NCI-H1048 (cell line): ENCODE data around the gene CES5A.
"Not testable (repeated sequence)": the region's sequence is repeated elsewhere in the genome, so short reads cannot be mapped to it uniquely, and the experiment has no call there.

ENCODE experiments used
- DNase-seq: peaks from one replicate; lab custom pipeline; 2025; lab: John Stamatoyannopoulos, UW

Gene CES5A, protein sequence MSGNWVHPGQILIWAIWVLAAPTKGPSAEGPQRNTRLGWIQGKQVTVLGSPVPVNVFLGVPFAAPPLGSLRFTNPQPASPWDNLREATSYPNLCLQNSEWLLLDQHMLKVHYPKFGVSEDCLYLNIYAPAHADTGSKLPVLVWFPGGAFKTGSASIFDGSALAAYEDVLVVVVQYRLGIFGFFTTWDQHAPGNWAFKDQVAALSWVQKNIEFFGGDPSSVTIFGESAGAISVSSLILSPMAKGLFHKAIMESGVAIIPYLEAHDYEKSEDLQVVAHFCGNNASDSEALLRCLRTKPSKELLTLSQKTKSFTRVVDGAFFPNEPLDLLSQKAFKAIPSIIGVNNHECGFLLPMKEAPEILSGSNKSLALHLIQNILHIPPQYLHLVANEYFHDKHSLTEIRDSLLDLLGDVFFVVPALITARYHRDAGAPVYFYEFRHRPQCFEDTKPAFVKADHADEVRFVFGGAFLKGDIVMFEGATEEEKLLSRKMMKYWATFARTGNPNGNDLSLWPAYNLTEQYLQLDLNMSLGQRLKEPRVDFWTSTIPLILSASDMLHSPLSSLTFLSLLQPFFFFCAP

GRCh38 chr16:55875273-55875672 is at the start of gene CES5A:
CES5A (minus strand) TSS chr16:55875373; CDS start chr16:55875221, 152 bp downstream.
- DNase-seq: no peak

GRCh38 chr16:55922662-55923061 is 47.5 kb upstream of the CES5A start:
- DNase-seq: no peak

DNA sequence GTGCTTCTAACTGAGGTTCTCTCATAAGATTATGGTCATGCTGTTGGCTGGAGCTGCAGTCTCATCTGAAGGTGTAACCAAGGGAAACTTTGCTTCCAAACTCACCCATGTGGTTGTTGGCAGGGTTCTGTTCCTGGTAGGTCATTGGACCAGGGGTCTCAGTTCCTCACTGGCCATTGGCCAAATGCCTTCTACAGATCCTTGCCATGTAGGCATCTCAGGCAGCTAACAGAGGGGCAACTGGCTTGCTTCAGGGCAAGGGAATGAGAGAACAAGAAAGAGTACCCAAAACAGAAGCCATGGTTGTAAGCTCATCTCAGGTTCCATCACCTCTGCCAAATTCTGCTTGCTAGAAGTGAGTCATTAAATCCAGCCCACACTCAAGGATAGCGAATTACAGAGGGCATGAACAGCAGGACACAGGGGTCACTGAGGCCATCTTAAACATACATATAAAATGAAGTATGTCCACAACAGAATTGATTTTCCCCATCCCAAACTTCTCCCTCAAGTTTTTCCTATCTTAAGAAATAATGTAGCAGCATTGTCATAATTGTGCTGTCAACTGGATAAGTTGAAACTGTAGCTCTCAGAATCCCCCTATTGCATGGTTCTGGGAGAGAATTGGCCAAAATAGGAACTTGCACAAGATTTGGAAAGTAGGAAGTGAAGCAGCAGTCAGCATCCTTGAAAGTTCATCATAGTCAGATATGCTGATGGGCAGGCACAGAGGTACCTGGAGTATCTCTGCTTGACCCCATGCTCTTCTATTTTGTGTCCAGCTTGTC is 42.4 kb upstream of the CES5A start:
- no peak for DNase-seq

DNA sequence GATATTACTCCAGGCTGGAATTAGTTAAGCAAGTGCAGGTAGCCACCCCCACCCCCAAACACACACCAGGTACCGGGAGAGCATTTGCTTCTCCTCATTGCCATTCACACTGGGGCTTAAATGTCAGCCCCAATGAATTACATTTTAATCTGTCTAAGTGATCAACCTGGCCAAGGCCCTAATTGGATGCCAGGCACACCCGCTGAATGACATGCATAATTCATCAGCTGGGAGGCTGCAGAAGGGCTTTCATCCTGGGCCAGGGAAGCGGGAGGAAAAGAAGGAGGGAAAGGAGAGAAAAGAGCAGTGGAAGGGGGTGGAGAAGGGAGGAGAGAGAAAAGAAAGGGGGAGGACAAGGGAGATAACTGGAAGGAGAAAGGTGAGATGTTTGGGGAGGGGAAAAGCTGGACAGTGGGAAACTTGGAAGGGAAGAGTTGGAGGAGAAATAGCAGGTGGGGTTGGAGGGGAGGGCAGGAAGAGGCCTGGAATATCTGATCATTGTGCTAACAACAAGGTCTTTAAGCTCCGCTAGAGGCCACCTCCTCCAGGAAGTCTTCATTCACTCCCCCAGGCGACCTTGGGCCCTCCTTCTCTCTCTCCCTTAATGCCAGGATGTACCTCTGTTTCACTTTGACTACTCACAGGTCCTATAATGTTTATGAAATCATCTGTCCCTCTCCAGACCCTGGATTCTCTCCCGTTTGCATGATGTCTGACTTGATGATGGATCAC is 40.1 kb upstream of the CES5A start:
- DNase-seq: no peak

DNA sequence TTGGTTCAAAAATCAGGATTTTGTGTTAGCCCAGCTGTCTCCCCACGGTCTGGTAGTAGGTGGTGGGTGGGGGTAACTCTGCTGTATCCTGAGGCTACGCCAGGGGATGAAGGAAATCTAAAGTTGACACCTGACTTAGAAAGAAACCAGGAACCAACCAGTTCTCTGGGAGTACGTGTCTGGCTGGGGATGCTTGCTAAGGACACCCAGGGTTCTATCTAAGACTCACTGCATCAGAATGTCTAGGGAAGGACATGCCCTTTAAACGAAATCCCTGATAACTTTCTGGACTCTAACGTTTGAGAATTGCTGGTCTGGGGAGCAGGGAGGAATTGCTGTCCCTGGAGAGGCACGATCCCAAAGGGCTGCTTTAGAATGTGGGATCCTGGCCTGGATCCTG is 39.2 kb upstream of the CES5A start:
- DNase-seq: no peak

DNA sequence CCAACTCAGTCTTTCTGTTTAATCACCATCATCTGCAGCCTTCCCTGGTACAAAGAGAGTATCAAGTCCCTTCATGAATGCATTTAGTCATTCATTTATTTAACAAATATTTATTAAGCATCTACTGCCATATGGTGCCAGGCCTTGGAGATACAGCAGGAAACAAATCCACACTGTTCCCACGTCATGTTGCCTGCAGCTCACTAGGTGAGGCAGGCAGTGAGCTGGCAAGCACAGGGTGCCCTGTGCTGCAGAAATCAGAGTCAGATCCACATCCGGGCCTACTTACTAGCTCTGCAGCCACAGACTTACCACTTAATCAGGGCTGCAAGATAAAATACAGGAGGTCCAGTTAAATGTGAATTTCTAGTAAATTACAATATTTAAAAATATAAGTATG is 38.5 kb upstream of the CES5A start:
- no peak for DNase-seq

GRCh38 chr16:55913121-55913520 is 37.9 kb upstream of the CES5A start:
- not testable (repeated sequence) for DNase-seq

DNA sequence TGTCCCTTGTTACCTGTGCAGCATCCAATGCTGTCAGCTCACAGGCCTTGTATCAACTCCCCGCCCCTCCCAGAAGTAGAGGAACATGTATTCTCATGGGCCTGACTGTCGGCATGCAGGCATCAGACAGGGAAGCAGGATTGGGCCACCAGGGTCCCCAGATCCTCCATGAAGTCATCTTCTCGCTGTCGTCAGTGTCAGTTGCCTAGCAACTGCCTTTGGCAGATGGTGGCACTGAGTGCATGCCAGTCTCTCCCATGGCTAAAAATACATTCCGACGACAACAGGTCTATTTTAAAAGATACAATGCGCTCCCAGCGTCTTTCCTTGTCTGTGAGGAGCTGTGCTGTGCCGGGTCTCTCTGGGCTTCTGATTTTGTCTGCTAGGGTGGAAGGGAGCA is 36.8 kb upstream of the CES5A start:
- DNase-seq: no peak

GRCh38 chr16:55911616-55912015 is 36.4 kb upstream of the CES5A start:
- no peak for DNase-seq

GRCh38 chr16:55909876-55910275 is 34.7 kb upstream of the CES5A start:
- DNase-seq: no peak

DNA sequence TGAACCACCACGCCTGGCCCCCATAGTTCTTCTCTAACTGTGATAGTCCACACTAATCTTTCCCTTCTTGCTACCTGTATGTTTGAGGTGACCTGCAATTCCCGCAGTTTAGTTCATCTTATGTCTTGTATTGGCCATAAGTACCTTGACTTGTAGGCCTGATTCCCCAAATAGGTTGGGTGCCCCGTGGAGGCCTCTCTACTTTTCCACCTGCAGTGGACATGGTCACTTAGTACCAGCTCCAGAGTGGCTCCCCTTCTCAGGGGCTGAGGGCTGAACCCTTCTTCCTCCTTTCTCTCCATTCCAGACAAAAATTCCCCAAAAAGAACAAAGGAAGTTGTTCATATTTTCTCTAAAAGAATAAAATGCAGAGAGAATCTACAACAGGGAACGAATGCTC is 33.5 kb upstream of the CES5A start:
- DNase-seq: no peak

DNA sequence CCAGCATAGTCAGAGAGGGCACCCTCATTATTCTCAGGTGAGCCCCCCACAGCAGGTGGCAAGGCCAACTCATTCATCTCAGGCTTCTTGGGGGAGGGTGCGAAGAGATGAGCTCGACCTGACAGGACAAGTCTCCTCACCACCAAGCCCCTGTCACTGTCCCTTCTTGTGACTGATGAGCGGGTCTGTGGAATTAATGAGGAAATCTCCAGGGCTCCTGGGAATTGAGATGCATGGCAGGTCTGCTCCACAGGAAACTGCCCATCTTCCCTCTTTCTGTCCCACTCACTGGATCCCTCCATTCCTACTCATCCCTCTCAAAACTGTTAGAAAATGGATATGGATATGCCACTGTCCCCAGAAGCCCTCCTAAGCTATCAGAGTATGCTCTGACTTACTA is 32.5 kb upstream of the CES5A start:
- no peak for DNase-seq

DNA sequence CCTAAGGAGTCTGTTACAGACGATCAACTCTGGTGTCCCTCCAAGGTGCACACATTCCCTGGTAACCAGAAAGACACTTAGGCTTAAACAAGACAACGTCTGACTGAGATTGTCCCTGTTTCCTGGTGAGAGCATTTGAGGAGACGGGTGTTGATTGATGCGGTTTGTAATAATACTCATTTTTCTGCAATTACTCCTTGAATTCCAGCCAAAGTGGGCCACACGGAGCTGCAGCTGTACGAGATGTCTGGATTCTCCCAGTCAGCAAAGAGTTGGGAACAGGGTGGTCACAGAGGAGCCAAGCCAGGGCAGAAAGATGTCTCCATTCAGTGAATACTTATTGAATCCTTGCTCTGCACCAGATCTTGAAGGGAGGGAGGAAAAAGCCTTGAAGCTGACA is 30.9 kb upstream of the CES5A start:
- no peak for DNase-seq

DNA sequence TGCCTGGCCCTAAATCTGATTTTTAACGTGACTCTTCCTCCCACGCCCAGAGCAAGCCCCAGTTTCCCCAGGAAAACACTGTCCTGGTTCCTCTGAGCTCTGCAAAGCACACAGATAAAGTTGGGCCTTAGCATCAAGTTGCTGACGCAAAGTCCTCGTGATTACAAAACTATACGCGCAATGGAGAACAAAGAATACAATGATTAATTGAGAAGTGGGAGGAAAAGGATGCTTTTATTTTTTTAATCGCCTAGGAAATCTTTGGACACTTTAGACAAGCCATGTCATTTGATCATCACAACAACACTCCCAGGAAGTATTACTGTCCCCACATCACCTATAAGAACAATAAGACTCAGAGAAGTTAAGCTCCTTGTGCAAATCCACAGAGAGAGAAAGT is 30.5 kb upstream of the CES5A start:
- no peak for DNase-seq

DNA sequence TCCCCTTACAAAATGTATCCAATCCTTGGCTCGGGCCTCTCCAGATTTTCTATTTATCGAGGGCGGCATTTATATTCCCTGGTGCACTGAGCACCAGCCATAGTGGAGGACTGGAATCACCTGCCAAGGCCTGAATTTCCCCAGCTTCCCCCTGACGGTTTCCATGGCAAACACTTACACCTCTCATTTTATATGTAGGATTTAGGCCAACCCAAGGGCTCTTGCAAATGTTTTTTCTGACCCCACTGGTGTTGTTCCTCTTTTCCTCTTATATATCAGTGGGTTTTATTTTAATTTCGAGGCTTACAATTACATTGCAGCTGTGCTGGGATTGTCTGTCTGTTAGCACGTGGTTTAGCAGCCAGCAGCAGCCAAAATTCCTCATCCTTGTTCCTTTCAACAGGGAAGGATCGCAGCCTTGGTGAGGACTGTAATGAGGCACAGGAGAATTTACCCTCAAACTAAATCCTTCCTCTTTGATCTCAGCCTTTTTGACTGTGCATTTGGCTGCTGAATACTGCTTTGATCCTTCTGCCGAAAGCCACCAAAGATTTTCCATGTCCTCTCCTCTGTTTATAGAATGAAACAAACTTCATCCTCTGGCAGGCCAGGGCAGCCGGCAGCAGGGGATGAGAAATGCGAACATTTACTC is 26.5 kb upstream of the CES5A start:
- no peak for DNase-seq

- DNase-seq: no peak
These were observed 25.6 kb upstream of the CES5A start for GRCh38 chr16:55900616-55901393.

GRCh38 chr16:55899857-55900256 is 24.7 kb upstream of the CES5A start:
- DNase-seq: no peak

DNA sequence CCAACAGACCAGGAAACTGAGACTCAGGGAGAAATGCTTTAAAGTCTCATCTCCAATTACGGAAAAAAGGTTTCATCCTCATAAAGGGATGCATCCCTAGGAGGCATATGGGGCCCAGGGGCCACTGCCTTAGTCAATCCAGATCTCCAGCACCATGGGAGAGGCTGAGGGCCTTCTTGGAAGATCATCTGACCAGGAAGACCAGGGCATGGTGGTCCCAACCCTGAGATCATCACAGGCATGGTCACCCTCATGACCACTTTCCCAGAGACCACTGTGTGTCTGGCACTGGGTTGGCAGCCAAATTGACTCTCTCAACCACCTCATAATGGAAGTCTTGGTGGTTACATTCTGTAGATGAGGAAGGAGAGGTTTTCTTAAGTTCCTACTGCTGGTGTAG is 23.4 kb upstream of the CES5A start:
- DNase-seq: no peak

DNA sequence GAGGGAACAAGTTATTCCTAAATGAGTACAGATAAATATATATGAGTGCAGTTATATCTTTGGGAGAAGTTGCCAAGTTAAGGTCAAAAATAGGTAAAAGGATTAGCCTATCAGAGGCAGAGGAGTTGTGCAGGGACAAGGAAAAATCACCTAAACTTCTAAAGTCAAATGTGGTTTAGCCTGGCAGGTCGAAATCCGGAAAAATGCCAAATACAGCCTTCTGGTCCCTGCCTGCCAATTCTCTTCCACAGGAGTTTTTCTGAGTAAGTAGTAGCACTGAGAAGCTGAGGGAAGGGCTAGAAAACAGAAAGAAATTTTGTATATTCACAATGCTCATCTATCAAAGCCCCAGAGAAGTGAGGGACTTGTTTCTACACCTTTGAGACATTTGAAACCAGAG is 17.6 kb upstream of the CES5A start:
- no peak for DNase-seq

DNA sequence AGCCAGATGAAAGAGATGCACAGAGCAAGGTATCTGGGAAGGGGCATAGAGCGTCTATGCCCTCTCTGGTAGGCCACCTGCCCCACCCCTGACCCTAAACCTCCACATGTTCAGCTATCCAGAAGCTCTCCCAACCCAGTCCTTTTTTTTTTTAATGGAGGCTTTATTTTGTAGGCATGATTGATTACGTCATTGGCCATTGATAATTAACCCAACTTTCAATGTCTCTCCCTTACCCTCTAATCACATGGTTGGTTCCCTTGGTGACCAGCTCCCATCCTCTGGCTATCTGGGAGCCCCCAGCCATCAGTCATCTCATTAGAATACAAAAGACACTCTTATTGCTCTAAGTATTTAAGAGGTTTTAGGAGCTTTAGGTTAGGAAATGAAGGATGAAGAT is 14.3 kb upstream of the CES5A start:
- no peak for DNase-seq

DNA sequence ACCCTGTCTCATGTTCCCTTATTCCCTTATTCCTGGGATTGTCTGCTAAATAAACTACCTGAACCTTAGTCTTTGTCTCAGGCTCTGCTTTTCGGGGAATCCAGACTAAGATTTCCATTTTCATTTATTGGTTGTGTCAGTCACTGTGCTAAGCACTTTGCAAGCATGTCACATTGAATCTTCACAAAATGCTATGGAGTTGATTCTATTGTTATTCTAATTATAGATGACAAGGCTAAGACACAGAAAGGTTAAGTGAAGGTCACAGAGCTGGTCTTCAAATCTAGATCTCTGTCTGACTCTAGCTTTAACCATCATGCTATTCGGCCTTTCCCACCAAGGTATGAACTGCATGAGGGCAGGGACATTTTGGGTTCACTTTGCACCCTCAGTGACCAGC is 13.4 kb upstream of the CES5A start:
- no peak for DNase-seq
